ENCODE data around the gene CTSD.
"Not testable (repeated sequence)": the region's sequence is repeated elsewhere in the genome, so short reads cannot be mapped to it uniquely, and the experiment has no call there.

The CTSD gene

DNA sequence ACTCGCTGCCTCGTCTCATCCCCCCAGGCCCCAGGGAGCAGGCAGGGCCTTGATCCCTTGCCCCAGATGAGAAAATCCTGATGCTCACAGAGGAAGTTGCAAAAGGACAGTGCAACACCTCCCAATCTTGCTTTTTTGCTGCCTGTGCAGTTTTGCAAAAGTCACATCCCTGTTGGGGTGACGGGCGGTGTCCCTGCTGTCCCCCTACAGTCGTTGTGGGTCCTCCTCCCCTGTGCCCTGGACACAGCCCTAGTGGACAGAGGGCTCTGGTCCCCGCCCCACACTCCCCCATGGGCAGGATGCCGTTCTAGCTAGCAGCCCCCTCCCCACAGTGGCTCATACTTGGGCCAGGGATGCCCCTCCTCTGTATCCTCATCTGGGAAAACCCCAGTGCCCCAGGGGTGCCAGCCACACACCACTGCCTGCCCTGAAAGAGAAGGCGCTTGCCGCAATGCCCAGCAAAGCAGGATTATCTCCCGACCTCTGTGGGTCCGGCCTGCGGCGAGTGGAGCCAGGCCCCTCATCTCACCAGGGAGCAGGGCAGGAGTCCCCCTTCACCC, 18.4 kb upstream of the CTSD start:
- FAIRE-seq = no peak

DNA sequence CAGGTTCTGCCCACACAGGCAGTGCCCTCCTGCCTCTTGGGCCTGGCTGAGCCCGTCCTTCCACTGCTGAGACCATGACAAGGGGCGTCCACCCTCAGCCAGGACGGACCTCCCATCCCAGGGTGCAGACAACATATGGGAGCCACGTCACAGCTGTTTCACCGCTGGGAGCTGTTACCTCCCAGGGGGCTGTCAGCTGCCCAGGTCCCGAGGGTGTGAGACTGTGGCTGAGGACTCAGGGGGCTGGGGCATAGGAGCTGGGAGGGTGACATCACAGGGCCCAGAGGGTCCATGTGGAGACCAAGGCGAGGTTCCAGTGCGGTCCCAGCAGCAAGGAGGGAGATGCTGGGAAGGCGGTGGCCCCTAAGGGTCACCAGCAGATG, 17.9 kb upstream of the CTSD start:
- FAIRE-seq = no peak

- FAIRE-seq = no peak
These were observed 17.2 kb upstream of the CTSD start for GRCh38 chr11:1780700-1781592.

GRCh38 chr11:1779806-1780699, 16.3 kb upstream of the CTSD start:
- FAIRE-seq = no peak

GRCh38 chr11:1779034-1779805, 15.5 kb upstream of the CTSD start:
- no peak for FAIRE-seq

DNA sequence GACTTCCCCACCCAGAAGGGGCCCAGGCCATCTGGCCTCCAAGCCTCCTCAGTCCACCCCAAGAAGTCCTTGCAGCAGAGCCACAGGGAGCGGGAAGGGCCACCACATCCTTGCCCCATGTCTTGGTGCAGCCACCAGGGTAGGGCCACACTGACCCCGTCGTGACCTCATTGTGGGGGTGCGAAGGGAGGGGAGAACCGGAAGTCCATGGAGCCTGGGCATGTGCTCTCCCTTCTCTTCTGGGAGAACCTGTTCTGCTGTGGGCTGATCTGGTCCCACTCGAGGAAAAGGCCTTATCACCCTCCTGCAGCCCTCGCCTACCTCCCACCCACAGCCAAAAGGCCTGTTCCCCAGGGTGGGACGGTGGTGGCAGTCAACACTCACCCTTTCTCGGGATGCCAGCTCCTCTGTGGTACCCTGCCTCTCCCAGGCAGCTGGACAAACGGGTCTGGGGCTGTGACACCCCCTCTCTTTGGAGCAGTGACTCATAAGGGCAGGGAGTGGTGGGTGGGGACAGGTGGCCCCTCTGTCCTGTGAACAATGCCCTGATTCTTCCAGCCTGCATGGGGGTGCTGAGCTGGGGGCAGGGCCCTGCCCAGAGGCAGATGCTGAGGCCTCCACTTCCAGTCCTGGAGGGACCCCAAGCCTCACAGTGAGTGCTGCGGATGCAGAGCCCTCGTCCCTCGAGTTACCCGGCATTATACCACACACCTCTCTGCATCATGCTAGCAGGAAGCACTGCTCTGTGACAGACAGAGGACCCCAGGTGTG, 14.6 kb upstream of the CTSD start:
- FAIRE-seq = no peak

DNA sequence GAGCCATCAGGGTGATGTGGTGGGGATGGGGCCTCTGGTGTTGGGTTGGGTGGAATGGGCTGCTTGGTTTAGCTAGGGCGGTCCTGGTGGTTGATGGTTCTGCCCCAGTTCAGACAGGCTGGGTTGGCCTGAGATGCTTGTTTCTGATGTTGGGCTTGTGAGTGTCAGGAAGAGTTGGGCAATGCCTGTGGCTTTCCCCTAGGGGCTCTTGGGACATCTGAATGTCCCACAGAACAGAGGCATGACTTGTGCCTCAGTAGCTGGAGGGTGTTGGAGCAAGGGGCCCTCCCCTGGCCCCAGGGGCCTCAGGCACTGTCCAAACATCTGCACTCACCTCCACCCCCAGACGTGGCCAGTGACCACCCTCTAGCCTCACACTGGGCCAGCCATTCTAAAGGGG, 14.0 kb upstream of the CTSD start:
- FAIRE-seq = no peak

- no peak for FAIRE-seq
These were observed 13.4 kb upstream of the CTSD start for GRCh38 chr11:1776944-1777715.

- no peak for FAIRE-seq
These were observed 12.7 kb upstream of the CTSD start for GRCh38 chr11:1776331-1776851.

GRCh38 chr11:1774886-1775285, 11.2 kb upstream of the CTSD start:
- no peak for FAIRE-seq

GRCh38 chr11:1773994-1774550, 10.3 kb upstream of the CTSD start:
- FAIRE-seq = no peak

- FAIRE-seq = no peak
These were observed 9.6 kb upstream of the CTSD start for GRCh38 chr11:1773131-1773993.

- FAIRE-seq = no peak
These were observed 8.8 kb upstream of the CTSD start for GRCh38 chr11:1772270-1773130.

- FAIRE-seq = no peak
These were observed 8.0 kb upstream of the CTSD start for GRCh38 chr11:1771700-1772099.

DNA sequence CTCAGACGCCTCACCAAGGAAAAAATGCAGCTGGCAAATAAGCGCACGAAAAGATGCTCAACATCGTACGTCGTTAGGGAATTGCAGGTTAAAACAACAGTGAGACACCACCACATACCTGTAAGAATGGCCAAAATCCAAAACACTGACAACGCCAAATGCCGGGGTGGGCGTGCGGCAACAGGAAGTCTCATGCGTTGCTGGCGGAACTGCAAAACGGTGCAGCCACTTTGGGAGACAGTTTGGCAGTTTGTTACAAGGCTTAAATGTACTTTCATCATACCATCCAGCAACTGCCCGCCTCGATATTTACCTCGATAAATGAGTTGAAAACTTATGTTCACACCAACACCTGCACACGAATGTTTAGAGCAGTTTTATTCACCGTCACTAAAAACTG, 7.5 kb upstream of the CTSD start:
- FAIRE-seq = no peak

DNA sequence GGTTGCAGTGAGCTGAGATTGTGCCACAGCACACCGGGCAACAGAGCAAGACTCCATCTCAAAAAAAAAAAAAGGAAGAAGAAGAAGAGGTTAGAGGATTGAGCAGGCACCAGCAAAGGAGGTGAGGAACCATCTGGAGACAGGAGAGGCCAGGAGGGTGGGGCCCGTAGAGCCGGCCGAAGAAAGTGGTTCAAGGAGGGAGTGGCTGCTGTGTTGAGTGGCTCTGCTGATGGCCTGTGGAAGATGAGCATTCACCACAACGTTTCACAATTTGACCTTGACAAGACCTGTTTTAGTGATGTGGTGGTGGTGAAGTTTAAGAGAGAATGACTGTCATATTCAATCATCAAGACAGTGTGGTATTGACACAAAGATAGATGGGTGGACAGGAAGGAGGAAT, 6.8 kb upstream of the CTSD start:
- no peak for FAIRE-seq

DNA sequence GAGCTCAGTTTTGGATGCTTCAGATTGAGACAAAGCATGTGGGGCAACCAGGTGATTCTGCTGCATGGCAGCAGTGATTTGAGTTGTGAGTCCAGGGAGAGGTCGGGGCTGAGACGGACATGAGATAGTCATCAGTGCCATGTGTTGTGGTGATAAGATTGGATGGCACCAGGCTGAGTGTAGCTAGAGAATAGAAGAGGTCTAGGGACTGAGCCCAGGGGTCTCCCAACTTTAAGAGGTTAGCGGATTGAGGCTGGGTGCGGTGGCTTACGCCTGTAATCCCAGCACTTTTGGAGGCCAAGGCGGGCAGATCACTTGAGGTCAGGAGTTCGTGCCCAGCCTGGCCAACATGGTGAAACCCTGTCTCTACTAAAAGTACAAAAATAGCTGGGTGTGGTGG, 6.3 kb upstream of the CTSD start:
- FAIRE-seq = no peak

- FAIRE-seq = not testable (repeated sequence)
These were observed 5.7 kb upstream of the CTSD start for GRCh38 chr11:1769304-1769936.

All from islet of Langerhans (tissue), 1 donor.